Measurements from ENCODE around the gene ESR1. TPM values are rescaled to one million over a fixed set of nuclear protein-coding genes. Genes with fewer than 3 reads are reported as not detected.

Gene ESR1
- total RNA-seq, 2 donors from 2014 or later: 0.52 to 4.3 TPM

DNA sequence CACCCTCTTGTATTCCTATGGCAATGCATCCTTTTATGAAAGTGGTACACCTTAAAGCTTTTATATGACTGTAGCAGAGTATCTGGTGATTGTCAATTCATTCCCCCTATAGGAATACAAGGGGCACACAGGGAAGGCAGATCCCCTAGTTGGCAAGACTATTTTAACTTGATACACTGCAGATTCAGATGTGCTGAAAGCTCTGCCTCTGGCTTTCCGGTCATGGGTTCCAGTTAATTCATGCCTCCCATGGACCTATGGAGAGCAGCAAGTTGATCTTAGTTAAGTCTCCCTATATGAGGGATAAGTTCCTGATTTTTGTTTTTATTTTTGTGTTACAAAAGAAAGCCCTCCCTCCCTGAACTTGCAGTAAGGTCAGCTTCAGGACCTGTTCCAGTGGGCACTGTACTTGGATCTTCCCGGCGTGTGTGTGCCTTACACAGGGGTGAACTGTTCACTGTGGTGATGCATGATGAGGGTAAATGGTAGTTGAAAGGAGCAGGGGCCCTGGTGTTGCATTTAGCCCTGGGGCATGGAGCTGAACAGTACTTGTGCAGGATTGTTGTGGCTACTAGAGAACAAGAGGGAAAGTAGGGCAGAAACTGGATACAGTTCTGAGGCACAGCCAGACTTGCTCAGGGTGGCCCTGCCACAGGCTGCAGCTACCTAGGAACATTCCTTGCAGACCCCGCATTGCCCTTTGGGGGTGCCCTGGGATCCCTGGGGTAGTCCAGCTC is 292.1 kb downstream of the ESR1 start:
- no peaks in the 10 kb centered on the region for H3K4me1 ChIP-seq
- DNase-seq: no peak
- ATAC-seq: no peak
- H3K36me3 ChIP-seq (replicated peaks in 1 of 2; ENCODE audit: insufficient read depth in 1 of 2, low read depth in 2 of 2): no peaks in the 10 kb centered on the region
- intact Hi-C loops (cut with DNase I): no loop called here
- TF ChIP-seq, protein P1, sequence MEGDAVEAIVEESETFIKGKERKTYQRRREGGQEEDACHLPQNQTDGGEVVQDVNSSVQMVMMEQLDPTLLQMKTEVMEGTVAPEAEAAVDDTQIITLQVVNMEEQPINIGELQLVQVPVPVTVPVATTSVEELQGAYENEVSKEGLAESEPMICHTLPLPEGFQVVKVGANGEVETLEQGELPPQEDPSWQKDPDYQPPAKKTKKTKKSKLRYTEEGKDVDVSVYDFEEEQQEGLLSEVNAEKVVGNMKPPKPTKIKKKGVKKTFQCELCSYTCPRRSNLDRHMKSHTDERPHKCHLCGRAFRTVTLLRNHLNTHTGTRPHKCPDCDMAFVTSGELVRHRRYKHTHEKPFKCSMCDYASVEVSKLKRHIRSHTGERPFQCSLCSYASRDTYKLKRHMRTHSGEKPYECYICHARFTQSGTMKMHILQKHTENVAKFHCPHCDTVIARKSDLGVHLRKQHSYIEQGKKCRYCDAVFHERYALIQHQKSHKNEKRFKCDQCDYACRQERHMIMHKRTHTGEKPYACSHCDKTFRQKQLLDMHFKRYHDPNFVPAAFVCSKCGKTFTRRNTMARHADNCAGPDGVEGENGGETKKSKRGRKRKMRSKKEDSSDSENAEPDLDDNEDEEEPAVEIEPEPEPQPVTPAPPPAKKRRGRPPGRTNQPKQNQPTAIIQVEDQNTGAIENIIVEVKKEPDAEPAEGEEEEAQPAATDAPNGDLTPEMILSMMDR (IDR thresholded peaks at IDR 0.05): no peak
- no peak for TF ChIP-seq POLR2A (IDR thresholded peaks at IDR 0.05)
- no peaks in the 10 kb centered on the region for H3K27me3 ChIP-seq
- no peaks in the 10 kb centered on the region for H3K9me3 ChIP-seq
- WGBS, 2 donors: 78 to 81% methylated on average over 4 of the region's 4 CpGs
- H3K4me3 ChIP-seq: no peak overlapping the region
- H3K27ac ChIP-seq: no peak overlapping the region

GRCh38 chr6:152100183-152100618 is 292.7 kb downstream of the ESR1 start:
- TF ChIP-seq, protein P1 (IDR thresholded peaks at IDR 0.05): no peak
- no peak for TF ChIP-seq POLR2A (IDR thresholded peaks at IDR 0.05)
- 58 to 72% methylated on average over 6 to 7 of the region's 7 CpGs for WGBS, 2 donors
- peak in 1 of 4 donors; percentile 44 for DNase-seq
- Histone ChIP-seq H3K36me3 (replicated peaks in 1 of 2; ENCODE audit: insufficient read depth in 1 of 2, low read depth in 2 of 2) (no peaks in the 10 kb centered on the region), H3K27ac (no peak overlapping the region), H3K4me1 (no peaks in the 10 kb centered on the region), H3K27me3 (no peaks in the 10 kb centered on the region), H3K9me3 (no peaks in the 10 kb centered on the region), H3K4me3 (no peak overlapping the region)
- intact Hi-C loops (cut with DNase I): no loop called here
- no peak for ATAC-seq

DNA sequence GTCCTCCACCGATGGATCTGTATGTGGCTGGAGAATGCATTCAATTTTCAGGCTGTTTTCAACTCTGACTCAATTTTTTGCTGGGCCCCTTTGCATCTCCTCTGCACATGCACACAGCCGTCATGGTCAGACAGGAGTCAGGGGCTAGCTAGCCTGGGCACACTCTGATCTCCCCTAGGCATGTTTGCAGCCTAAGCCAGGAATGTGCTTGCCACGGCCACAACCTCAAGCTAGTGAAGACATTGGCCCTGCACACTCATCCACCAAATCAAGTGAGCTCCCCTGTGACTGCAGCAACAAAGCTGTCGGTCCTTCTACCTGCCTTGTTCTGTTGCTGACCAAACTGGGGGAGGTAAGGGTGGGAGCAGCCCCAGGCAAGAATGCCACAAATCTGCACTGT is 300.5 kb downstream of the ESR1 start:
- TF ChIP-seq POLR2A (IDR thresholded peaks at IDR 0.05): no peak
- TF ChIP-seq, protein P1 (IDR thresholded peaks at IDR 0.05): no peak
- H3K27ac ChIP-seq: no peak overlapping the region
- H3K36me3 ChIP-seq (replicated peaks in 1 of 2; ENCODE audit: insufficient read depth in 1 of 2, low read depth in 2 of 2): no peaks in the 10 kb centered on the region
- no peaks in the 10 kb centered on the region for H3K9me3 ChIP-seq
- 62 to 88% methylated on average over 4 of the region's 4 CpGs for WGBS, 2 donors
- H3K4me3 ChIP-seq: no peak overlapping the region
- DNase-seq (no peak), ATAC-seq (no peak)
- intact Hi-C loops (cut with DNase I): no loop called here
- H3K27me3 ChIP-seq: no peaks in the 10 kb centered on the region
- no peaks in the 10 kb centered on the region for H3K4me1 ChIP-seq

DNA sequence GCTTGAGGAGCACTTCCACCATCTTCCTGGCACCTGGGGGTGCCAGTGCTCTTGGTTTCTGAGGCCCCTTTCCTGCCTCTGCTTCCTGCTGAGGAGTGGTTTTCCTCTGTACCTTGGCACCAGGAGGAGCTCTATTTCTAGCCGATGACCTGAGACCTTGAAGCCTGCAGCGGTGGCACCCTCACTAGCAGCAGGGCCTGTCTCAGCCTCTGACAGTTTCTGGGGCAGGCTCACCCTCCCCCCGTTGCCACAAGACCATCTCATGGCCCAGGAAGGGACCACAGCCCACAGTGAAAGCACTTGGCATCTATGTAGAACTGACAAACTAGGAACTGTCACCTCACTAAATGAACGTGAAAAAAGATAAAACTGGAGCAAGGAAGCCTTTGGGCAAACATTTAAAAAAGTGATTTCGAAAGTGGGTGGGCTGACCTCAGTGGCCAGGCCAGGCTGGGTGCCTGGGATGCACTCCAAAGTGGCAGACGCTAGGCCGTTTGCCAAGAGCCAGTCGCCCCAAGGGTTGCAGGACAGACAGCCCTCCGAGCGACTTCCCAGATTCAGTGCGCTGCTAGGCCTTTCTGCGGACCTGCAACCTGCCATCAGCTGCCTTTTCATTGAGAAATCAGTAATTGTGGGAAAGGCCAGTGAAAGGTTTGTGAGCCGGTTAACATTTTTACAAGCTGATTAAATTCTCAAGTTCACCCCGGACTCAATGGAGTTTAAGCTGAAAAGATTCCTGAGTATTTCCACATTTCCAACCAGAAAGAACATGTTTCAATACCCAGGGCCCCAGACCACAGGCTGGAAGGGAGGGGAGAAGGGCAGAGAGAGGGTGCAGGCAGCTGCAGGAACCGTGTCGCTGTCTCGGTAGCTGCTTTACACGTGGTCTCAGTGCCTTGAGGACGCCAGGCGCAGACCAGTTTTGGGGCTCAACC is 303.7 kb downstream of the ESR1 start:
- ATAC-seq: no peak
- Histone ChIP-seq H3K9me3 (no peaks in the 10 kb centered on the region), H3K4me3 (no peak overlapping the region), H3K4me1 (no peaks in the 10 kb centered on the region), H3K27me3 (no peaks in the 10 kb centered on the region), H3K36me3 (replicated peaks in 1 of 2; ENCODE audit: insufficient read depth in 1 of 2, low read depth in 2 of 2) (no peaks in the 10 kb centered on the region), H3K27ac (no peak overlapping the region)
- TF ChIP-seq, protein P1 (IDR thresholded peaks at IDR 0.05): no peak
- TF ChIP-seq POLR2A (IDR thresholded peaks at IDR 0.05): no peak
- 63 to 67% methylated on average over 19 to 20 of the region's 20 CpGs for WGBS, 2 donors
- intact Hi-C loops (cut with DNase I): no loop called here
- no peak for DNase-seq
